D721Med (cell line): Measurements from ENCODE around the gene STRIP1.

Experiments used
- DNase-seq: peaks from one replicate; pipeline ENCODE4 v3.0.0; 2011; ENCODE audit warnings: low spot score; ENCODE audit not compliant: insufficient read length
- FAIRE-seq: peaks from 2 replicates; lab custom pipeline; 2011; peaks lifted over from hg19 to GRCh38; lab: Jason Lieb, UNC
- TF ChIP-seq, protein P1 (sequence below): IDR thresholded peaks from 2 replicates; pipeline ENCODE4 v1.5.1; 2012; ENCODE audit warnings: mild to moderate bottlenecking, control low read depth; ENCODE audit not compliant: insufficient read depth; ENCODE audit errors: missing control alignments

Gene STRIP1

DNA sequence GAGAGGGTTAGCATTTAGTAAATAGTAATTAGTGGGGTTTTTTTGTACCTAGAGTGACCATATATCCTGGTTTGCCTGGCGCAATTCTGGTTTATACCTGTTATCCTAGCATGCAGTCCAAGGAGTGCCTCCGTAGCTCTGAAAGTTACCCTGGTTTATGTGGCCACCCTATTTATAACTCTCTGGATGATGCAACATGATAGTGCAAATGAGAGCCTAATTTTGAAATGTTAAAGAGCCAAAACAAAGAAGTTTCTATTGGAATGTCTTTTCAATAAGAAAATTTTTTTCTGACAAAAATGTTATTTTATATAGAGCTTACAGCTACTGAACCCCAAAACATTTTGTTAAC, 44.1 kb upstream of the STRIP1 start:
- TF ChIP-seq, protein P1, sequence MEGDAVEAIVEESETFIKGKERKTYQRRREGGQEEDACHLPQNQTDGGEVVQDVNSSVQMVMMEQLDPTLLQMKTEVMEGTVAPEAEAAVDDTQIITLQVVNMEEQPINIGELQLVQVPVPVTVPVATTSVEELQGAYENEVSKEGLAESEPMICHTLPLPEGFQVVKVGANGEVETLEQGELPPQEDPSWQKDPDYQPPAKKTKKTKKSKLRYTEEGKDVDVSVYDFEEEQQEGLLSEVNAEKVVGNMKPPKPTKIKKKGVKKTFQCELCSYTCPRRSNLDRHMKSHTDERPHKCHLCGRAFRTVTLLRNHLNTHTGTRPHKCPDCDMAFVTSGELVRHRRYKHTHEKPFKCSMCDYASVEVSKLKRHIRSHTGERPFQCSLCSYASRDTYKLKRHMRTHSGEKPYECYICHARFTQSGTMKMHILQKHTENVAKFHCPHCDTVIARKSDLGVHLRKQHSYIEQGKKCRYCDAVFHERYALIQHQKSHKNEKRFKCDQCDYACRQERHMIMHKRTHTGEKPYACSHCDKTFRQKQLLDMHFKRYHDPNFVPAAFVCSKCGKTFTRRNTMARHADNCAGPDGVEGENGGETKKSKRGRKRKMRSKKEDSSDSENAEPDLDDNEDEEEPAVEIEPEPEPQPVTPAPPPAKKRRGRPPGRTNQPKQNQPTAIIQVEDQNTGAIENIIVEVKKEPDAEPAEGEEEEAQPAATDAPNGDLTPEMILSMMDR = no peak
- no peak for FAIRE-seq
- no peak for DNase-seq

DNA sequence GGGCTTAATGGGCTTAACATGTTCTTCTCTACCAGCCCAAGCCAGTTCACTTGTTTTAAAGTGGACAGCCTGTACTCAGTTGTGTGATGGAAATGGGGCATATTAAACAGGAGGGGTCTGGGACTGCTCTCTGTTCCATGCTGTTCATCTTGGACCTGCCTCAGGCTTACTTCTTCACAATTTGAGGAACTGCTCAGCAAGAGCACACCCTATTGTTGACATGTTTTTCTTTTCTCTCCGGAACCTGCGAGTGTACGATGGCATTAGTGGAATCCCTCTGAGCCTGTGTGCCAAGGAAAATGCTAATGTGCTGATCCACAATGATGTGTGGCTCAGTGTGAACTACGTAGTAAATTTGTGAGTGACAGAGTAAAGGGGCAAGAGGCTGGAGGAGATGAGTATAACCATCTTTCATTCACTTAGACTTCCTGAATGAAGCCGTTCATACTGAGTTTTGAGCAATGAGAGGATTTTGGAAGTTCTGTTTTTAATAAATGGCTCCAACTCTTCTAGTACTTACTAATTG, 43.0 kb upstream of the STRIP1 start:
- DNase-seq (no peak), FAIRE-seq (no peak)
- TF ChIP-seq, protein P1 = no peak

DNA sequence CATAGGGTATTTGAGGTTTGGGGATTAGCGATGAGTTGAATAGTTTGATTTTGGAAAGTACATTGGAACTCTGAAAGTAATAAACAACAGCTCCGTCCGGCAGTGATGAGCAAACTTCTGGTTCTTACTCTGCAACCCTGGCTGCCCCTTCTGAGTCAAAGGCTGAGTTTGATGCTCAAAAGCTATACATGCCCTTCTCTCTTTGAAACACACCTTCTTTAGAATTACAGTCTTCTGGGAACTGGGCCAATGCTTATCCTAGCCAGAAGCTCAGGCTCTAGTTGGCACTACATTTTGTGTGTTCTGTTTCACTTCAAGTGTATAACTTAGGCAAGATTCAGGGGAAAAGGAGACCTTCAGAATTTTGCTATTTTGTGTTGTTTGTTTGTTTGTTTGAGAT, 40.5 kb upstream of the STRIP1 start:
- FAIRE-seq (no peak), DNase-seq (no peak)
- TF ChIP-seq, protein P1 = no peak

DNA sequence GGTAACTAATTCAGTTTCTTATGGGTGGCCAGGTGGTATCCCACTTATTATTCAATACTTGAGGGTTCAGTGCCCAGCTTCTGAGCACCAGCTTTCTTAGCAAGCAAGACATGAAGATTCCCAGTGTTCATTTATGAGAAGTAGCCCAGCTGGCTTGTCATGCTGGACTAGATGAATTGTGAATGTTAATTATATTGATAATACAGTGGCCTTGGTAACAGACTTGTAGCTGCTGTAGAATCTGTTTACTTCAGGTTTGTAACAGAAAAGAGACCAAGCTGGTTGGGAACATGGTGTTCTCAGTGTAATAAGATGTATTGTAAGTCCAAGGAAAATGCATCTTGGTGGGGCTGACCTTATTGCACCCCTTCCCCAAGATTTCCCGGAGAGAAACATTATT, 39.8 kb upstream of the STRIP1 start:
- TF ChIP-seq, protein P1 = no peak
- FAIRE-seq (no peak), DNase-seq (no peak)

DNA sequence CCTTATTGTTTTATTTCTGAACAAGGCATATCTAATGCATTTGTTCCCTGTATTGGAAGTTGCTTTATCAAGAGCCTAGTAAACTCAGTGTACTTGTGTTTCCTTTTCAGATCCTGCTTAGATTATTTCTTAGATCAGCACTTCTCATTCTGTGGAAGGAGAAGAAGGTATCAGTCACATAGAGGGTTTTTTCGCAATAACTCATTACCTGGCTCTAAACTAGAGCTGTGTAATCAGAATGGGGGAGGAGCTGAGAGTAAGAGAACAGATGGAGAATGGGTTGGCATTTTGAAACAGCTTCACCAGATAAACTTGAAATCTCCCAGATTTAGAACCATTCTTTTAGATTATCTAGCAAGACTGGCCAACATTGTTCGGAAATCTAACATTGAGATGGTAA, 38.9 kb upstream of the STRIP1 start:
- no peak for FAIRE-seq
- DNase-seq = no peak
- TF ChIP-seq, protein P1 = no peak

DNA sequence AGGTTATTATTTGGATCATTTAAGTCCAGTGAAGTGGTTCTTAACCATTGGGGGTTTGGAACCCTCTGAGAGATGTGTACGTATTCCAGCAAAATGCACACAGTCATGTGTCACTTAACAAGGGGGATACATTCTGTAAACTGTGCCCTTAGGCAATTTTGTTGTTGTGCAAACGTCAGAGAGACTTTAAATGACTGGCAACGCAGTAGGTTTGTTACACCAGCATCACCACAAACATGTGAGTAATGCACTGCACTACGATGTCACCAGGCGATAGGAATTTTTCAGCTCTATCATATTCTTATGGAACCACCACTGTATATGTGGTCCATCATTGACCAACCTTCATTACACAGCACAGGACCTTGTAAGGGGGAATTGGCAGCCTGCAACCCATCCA, 37.9 kb upstream of the STRIP1 start:
- DNase-seq (no peak), FAIRE-seq (no peak)
- TF ChIP-seq, protein P1 = no peak

DNA sequence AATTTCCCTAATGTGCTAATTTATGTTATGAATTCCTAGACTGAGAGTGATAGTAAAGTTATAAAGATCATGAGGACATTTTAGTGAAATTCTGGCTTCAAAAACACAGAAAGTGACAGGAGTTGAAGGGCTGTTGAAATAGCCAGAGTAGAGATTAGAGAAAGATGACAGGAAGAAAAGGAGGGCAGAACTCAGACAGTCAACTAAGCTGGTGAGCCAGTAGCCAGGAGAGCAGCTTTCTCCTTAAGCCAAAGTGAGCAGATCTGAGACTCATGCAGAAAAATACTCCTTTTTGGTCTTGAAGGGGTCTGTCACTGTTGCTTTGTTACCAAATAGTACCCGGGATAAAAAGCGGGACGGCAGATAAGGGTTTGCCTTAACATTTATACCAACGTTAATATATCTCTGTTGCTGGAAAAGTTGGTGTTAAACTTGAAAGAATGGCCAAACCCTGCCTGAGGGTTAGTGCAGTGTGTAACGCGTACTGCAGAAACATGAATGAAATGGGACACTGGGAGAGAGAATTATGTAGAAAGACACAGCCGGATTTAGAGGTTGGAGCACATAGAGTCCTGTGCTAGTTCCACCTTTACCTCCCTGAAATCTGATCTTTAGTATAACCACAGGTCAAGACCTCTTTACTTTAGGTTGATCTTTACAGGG, 37.1 kb upstream of the STRIP1 start:
- DNase-seq (no peak), FAIRE-seq (no peak)
- TF ChIP-seq, protein P1 = no peak
